ENCODE results near the gene ZNF276.

ZNF276 gene

GRCh38 chr16:89785523-89786155 is 64.3 kb downstream of the ZNF276 start:
- DNase-seq: no peak

GRCh38 chr16:89786474-89787364 is 65.4 kb downstream of the ZNF276 start:
- no peak for DNase-seq

- DNase-seq: no peak
These were observed 66.0 kb downstream of the ZNF276 start for GRCh38 chr16:89787365-89787805.

All from stimulated activated CD4-positive, alpha-beta T cell treated with anti-CD3 and anti-CD28 coated beads, Interleukin-12 subunit alpha, Interleukin-12 subunit beta, amount 100 ng/mL, for 4 hours (primary cell).